Activated CD4-positive, alpha-beta T cell treated with anti-CD3 and anti-CD28 coated beads, Interleukin-2, amount 10 ng/mL, durations not matched to agents 24 days and 14 days (primary cell): ENCODE data around the gene ATP1A4. TPM values are rescaled to one million over a fixed set of nuclear protein-coding genes. Genes with fewer than 3 reads are reported as not detected.
A peak's percentile ranks its signal among the peaks of the same experiment; 100 is the strongest.

Experiments used
- DNase-seq: peaks from one replicate; pipeline ENCODE4 v3.0.0; 2022
- H3K27ac Mint-ChIP-seq: one replicate; pipeline ENCODE4 v1.8.0; 2022; ENCODE audit warnings: mild to moderate bottlenecking, mixed read lengths
- H3K27me3 Mint-ChIP-seq: one replicate; pipeline ENCODE4 v1.8.0; 2022; ENCODE audit warnings: mixed read lengths
- H3K36me3 Mint-ChIP-seq: one replicate; pipeline ENCODE4 v1.8.0; 2022; ENCODE audit warnings: low read depth, mild to moderate bottlenecking, mixed read lengths
- H3K4me1 Mint-ChIP-seq: one replicate; pipeline ENCODE4 v1.8.0; 2021; ENCODE audit warnings: mixed read lengths
- H3K4me3 Mint-ChIP-seq: one replicate; pipeline ENCODE4 v1.8.0; 2022; ENCODE audit warnings: mild to moderate bottlenecking, moderate library complexity, mixed read lengths
- H3K9me3 Mint-ChIP-seq: one replicate; pipeline ENCODE4 v1.8.0; 2021; ENCODE audit warnings: mixed read lengths
- intact Hi-C: fragments of 100-400 bp; cut with micrococcal nuclease; formaldehyde crosslinking; loops from one replicate; pipeline ENCODE4 v1.15.1; 2023
- total RNA-seq: library from RNA; stranded (reverse); gene quantifications from 2 replicates; pipeline ENCODE4 v1.2.3, GENCODE V29; 2022

The ATP1A4 gene
- total RNA-seq, 1 donor from 2014 or later = not detected

DNA sequence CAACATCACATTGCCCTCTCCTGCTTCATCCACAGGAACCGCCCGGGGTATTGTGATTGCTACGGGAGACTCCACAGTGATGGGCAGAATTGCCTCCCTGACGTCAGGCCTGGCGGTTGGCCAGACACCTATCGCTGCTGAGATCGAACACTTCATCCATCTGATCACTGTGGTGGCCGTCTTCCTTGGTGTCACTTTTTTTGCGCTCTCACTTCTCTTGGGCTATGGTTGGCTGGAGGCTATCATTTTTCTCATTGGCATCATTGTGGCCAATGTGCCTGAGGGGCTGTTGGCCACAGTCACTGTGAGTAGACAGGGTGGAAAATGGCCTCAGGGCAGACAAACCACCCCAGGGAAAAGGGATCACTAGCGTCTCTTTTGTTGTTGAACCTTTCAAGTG is 12.7 kb downstream of the ATP1A4 start:
- H3K27ac Mint-ChIP-seq = no peak overlapping the region

DNA sequence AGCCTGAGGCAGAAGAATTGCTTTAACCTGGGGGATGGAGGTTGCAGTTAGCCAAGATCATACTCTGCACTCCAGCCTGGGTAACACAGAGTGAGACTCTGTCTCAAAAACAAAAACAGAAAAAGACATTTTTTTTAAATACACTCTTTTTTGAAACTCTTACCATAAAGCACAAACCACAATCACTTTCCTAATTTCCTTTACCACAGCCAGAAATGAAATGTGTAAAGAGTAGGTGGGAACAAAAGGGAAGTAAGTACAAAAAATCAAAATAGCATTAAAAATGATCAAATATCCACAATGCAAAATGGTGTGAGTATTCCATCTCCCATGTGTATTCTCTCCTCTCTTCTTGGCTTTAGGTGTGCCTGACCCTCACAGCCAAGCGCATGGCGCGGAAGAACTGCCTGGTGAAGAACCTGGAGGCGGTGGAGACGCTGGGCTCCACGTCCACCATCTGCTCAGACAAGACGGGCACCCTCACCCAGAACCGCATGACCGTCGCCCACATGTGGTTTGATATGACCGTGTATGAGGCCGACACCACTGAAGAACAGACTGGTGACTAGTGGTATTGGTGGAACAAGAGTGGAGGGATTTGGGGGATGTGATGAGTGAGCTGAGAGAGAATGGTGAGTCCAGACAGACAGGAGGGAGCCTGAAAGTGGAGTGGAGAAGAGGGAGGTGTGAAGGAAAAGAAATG is 14.9 kb downstream of the ATP1A4 start:
- no peak for DNase-seq
- no peak overlapping the region for H3K27ac Mint-ChIP-seq
- H3K27me3 Mint-ChIP-seq = peaks cover 27% of the 10 kb centered on the region
- peaks cover 6% of the 10 kb centered on the region for H3K4me1 Mint-ChIP-seq
- no peaks in the 10 kb centered on the region for H3K36me3 Mint-ChIP-seq
- no peaks in the 10 kb centered on the region for H3K9me3 Mint-ChIP-seq
- intact Hi-C loops = no loop called here
- H3K4me3 Mint-ChIP-seq = no peak overlapping the region

More for the DNA sequence above, 12.7 kb downstream of the ATP1A4 start:
- H3K9me3 Mint-ChIP-seq = no peaks in the 10 kb centered on the region
- no peak for DNase-seq
- H3K4me3 Mint-ChIP-seq = no peak overlapping the region
- peaks cover 31% of the 10 kb centered on the region for H3K27me3 Mint-ChIP-seq
- no peaks in the 10 kb centered on the region for H3K4me1 Mint-ChIP-seq
- intact Hi-C loops = no loop called here
- H3K36me3 Mint-ChIP-seq = no peaks in the 10 kb centered on the region

- H3K4me1 Mint-ChIP-seq = peaks cover 6% of the 10 kb centered on the region
- H3K9me3 Mint-ChIP-seq = no peaks in the 10 kb centered on the region
- DNase-seq = no peak
- intact Hi-C loops = no loop called here
- H3K4me3 Mint-ChIP-seq = no peak overlapping the region
- no peaks in the 10 kb centered on the region for H3K36me3 Mint-ChIP-seq
- peaks cover 24% of the 10 kb centered on the region for H3K27me3 Mint-ChIP-seq
- H3K27ac Mint-ChIP-seq = no peak overlapping the region
Measured at GRCh38 chr1:160167056-160167455, 15.7 kb downstream of the ATP1A4 start.

DNA sequence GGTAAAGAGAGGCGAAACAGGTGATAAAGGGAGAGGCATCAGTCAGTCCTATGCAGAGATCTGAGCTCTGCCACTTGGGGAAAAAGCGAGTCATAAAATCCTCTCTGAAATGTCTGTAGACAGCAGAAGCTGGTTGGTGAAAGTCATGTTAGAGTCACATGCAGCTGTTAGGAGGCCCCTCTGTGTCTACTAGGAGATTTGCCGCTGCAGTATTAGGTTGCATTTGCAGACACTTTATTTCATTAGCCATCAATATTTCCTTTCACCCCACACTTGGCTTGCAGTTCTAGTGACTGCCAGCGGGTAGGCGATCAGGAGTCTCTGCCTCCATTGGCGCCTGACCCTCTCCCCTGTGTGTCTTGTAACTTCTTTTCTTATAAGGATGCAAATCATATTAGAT is 16.2 kb downstream of the ATP1A4 start:
- Mint-ChIP-seq H3K27me3 (peaks cover 28% of the 10 kb centered on the region), H3K4me3 (no peak overlapping the region)
- intact Hi-C loops = no loop called here

GRCh38 chr1:160168016-160168415 is 16.6 kb downstream of the ATP1A4 start:
- H3K4me1 Mint-ChIP-seq = peaks cover 6% of the 10 kb centered on the region

More for the DNA sequence above, 16.2 kb downstream of the ATP1A4 start:
- Mint-ChIP-seq H3K27ac (no peak overlapping the region), H3K9me3 (no peaks in the 10 kb centered on the region), H3K4me1 (peaks cover 6% of the 10 kb centered on the region), H3K36me3 (no peaks in the 10 kb centered on the region)
- DNase-seq = no peak

GRCh38 chr1:160168609-160169369 is 17.4 kb downstream of the ATP1A4 start:
- H3K27ac Mint-ChIP-seq = no peak overlapping the region
- peaks cover 6% of the 10 kb centered on the region for H3K4me1 Mint-ChIP-seq
- H3K36me3 Mint-ChIP-seq = no peaks in the 10 kb centered on the region
- peaks cover 33% of the 10 kb centered on the region for H3K27me3 Mint-ChIP-seq
- H3K9me3 Mint-ChIP-seq = no peaks in the 10 kb centered on the region
- no peak for DNase-seq
- H3K4me3 Mint-ChIP-seq = no peak overlapping the region
- intact Hi-C loops = no loop called here

More at GRCh38 chr1:160168016-160168415, 16.6 kb downstream of the ATP1A4 start:
- no peak for DNase-seq
- intact Hi-C loops = no loop called here
- Mint-ChIP-seq H3K27ac (no peak overlapping the region), H3K9me3 (no peaks in the 10 kb centered on the region), H3K36me3 (no peaks in the 10 kb centered on the region), H3K4me3 (no peak overlapping the region), H3K27me3 (peaks cover 32% of the 10 kb centered on the region)

DNA sequence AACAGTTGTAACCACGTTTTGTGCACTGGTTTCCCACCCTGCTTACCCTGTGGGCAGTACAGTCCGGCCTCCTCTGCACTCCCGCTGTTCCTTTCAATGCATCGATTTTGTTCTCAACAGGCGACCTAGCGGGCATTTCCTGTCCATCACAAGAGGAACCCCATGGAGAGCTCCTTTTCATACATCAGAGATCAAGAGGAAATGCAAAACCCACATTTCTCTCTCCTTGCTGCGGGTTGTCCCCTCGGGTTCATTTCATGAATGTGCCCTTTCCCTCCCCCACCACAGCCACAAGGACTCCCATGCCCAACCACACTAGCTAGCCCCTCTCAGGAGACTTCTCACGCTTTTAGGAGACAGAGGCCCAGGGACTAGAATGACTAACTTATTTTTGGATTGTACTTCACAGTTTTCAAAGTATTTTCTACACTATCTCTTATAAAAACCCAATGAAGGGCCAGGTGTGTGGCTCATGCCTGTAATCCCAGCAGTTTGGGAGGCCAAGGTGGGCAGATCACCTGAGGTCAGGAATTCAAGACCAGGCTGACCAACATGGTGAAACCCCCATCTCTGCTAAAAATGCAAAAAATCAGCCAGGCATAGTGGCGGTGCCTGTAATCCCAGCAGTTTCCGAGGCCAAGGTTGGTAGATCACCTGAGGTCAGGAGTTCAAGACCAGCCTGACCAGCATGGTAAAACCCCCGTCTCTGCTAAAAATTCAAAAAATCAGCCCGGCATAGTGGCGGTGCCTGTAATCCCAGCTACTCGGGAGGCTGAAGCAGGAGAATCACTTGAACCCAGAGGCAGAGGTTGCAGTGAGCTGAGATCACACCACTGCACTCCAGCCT is 18.4 kb downstream of the ATP1A4 start:
- intact Hi-C loops = no loop called here
- Mint-ChIP-seq H3K9me3 (no peaks in the 10 kb centered on the region), H3K27me3 (peaks cover 35% of the 10 kb centered on the region), H3K27ac (peak overlapping the region; percentile 6), H3K36me3 (no peaks in the 10 kb centered on the region), H3K4me1 (peaks cover 6% of the 10 kb centered on the region), H3K4me3 (no peak overlapping the region)
- DNase-seq = no peak

- Mint-ChIP-seq H3K27me3 (peaks cover 35% of the 10 kb centered on the region), H3K27ac (no peak overlapping the region), H3K4me3 (no peak overlapping the region), H3K9me3 (no peaks in the 10 kb centered on the region), H3K36me3 (no peaks in the 10 kb centered on the region), H3K4me1 (peaks cover 6% of the 10 kb centered on the region)
- intact Hi-C loops = no loop called here
- DNase-seq = no peak
Measured at GRCh38 chr1:160171354-160171753, 20.0 kb downstream of the ATP1A4 start.

DNA sequence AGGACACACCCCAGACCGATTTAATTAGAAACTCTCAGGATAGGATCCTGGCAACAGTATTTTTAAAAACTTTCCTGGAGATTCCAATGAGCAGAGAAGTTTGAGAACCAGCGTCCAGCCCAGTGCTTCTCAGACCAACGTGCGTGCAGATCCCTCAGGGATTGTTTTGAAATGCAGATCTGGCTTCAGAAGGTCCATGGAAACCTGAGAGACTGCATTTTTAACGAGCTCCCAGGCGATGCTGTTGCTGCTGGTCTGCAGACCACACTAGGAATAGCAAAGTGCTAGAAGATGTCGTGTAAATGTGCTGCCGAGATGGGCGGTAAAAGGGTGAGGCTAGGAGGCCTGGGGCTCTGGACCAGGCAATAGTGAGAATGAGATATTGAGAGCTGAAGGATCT is 20.6 kb downstream of the ATP1A4 start:
- Mint-ChIP-seq H3K27me3 (peaks cover 33% of the 10 kb centered on the region), H3K9me3 (no peaks in the 10 kb centered on the region), H3K4me3 (no peak overlapping the region), H3K36me3 (no peaks in the 10 kb centered on the region), H3K4me1 (peaks cover 6% of the 10 kb centered on the region), H3K27ac (no peak overlapping the region)
- no peak for DNase-seq
- intact Hi-C loops = no loop called here

DNA sequence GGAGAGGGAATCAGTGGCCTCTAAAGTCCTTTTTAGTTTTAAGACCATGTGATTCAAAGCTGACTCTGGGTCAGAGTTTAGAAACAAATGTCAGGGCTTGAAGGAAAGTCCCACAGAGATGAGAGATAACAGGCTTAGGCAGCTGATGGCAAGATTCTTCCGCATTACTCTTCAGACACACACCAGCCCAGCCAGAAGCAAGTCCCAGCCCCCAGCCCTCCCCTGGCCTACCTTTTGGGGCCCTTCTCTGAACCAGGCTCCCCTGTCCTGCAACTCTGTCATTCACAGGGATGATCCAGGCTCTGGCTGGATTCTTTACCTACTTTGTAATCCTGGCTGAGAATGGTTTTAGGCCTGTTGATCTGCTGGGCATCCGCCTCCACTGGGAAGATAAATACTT is 25.8 kb downstream of the ATP1A4 start:
- intact Hi-C loops = no loop called here
- Mint-ChIP-seq H3K4me1 (no peaks in the 10 kb centered on the region), H3K4me3 (no peak overlapping the region), H3K9me3 (no peaks in the 10 kb centered on the region), H3K27me3 (peaks cover 41% of the 10 kb centered on the region), H3K36me3 (no peaks in the 10 kb centered on the region), H3K27ac (no peak overlapping the region)
- DNase-seq = no peak

GRCh38 chr1:160177667-160178066 is 26.3 kb downstream of the ATP1A4 start:
- intact Hi-C loops = no loop called here
- Mint-ChIP-seq H3K36me3 (no peaks in the 10 kb centered on the region), H3K4me1 (no peaks in the 10 kb centered on the region), H3K9me3 (no peaks in the 10 kb centered on the region), H3K4me3 (no peak overlapping the region), H3K27me3 (peaks cover 38% of the 10 kb centered on the region), H3K27ac (no peak overlapping the region)
- DNase-seq = no peak

DNA sequence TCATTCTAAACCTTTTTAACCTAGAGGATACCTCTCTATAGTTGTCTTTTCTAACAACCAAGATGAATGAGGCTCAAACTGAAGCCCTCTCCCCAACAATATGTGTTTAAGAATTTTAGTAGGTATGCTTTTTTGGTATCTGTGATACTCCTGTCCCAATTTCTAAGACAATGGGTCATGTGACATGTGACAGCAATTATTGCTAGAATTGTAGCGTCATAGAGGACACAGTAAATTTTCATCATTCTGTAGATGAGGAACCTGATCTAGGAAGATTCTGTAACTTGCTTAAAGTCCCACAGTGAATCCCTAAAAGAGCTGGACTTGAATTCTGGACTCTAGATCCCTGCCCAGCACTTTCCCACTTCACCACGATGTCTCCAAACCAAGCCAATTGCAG is 27.3 kb downstream of the ATP1A4 start:
- peaks cover 34% of the 10 kb centered on the region for H3K27me3 Mint-ChIP-seq
- H3K36me3 Mint-ChIP-seq = no peaks in the 10 kb centered on the region
- DNase-seq = no peak
- H3K27ac Mint-ChIP-seq = no peak overlapping the region
- H3K4me3 Mint-ChIP-seq = no peak overlapping the region
- intact Hi-C loops = no loop called here
- H3K4me1 Mint-ChIP-seq = no peaks in the 10 kb centered on the region
- no peaks in the 10 kb centered on the region for H3K9me3 Mint-ChIP-seq

GRCh38 chr1:160179336-160179735 is 27.9 kb downstream of the ATP1A4 start:
- Mint-ChIP-seq H3K27me3 (peaks cover 29% of the 10 kb centered on the region), H3K4me3 (no peak overlapping the region), H3K9me3 (no peaks in the 10 kb centered on the region), H3K36me3 (no peaks in the 10 kb centered on the region), H3K4me1 (no peaks in the 10 kb centered on the region), H3K27ac (no peak overlapping the region)
- intact Hi-C loops = no loop called here
- DNase-seq = no peak

DNA sequence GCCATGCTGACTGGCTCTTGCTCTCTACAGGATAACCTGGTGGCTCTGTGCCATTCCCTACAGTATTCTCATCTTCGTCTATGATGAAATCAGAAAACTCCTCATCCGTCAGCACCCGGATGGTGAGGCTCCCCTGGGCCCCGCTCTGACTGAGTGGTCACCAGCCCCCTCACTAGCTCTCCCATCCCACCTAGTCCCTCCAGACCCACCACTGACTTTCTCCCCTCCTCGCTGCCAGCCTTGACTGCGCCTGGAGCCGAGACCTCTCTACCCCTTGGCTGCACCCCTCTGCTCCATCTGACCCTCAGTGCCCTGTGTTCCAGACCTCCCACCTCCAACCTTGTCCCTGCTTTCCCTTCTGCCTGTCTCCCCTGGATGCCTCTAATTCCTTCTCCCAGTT is 34.8 kb downstream of the ATP1A4 start:
- Mint-ChIP-seq H3K27me3 (peaks cover 10% of the 10 kb centered on the region), H3K36me3 (no peaks in the 10 kb centered on the region), H3K9me3 (no peaks in the 10 kb centered on the region), H3K4me3 (no peak overlapping the region), H3K27ac (peak overlapping the region; percentile 13), H3K4me1 (no peaks in the 10 kb centered on the region)
- no peak for DNase-seq
- intact Hi-C loops = no loop called here
